Trophoblast cell (in vitro differentiated cells and primary cell): ENCODE measurements around the gene ZNF487.
"Not testable (repeated sequence)": the region's sequence is repeated elsewhere in the genome, so short reads cannot be mapped to it uniquely, and the experiment has no call there.

Source experiments
- DNase-seq, 2 donors: peaks; one replicate each; pipeline ENCODE4 v3.0.0-alpha.2; 2016
- H2AFZ ChIP-seq: 2 replicates; pipeline ENCODE4 v1.6.1; 2013; ENCODE audit warnings: low read length, moderate library complexity, mild to moderate bottlenecking; ENCODE audit not compliant: insufficient read depth, poor library complexity
- H2AK5ac ChIP-seq: 2 replicates; pipeline ENCODE4 v1.6.1; 2013; ENCODE audit warnings: mild to moderate bottlenecking, low read length
- H2BK120ac ChIP-seq: 2 replicates; pipeline ENCODE4 v1.6.1; 2013; ENCODE audit warnings: low read length, mild to moderate bottlenecking, moderate library complexity; ENCODE audit not compliant: insufficient read depth, poor library complexity
- H2BK12ac ChIP-seq: 2 replicates; pipeline ENCODE4 v1.6.1; 2013; ENCODE audit warnings: mild to moderate bottlenecking, low read length, moderate library complexity
- H2BK5ac ChIP-seq: 2 replicates; pipeline ENCODE4 v1.6.1; 2013; ENCODE audit warnings: low read length, low read depth, moderate library complexity, mild to moderate bottlenecking; ENCODE audit not compliant: poor library complexity
- H3K14ac ChIP-seq: 2 replicates; pipeline ENCODE4 v1.6.1; 2013; ENCODE audit warnings: mild to moderate bottlenecking, low read length
- H3K18ac ChIP-seq: 2 replicates; pipeline ENCODE4 v1.6.1; 2013; ENCODE audit warnings: mild to moderate bottlenecking, low read length
- H3K23ac ChIP-seq: 2 replicates; pipeline ENCODE4 v1.6.1; 2013; ENCODE audit warnings: low read length
- H3K27ac ChIP-seq: 2 replicates; pipeline ENCODE4 v1.5.1; 2013; ENCODE audit warnings: low read depth, mild to moderate bottlenecking, inconsistent platforms, low read length, moderate library complexity
- H3K27me3 ChIP-seq: 2 replicates; pipeline ENCODE4 v1.6.1; 2013; ENCODE audit warnings: inconsistent platforms, mild to moderate bottlenecking, low read length, moderate library complexity; ENCODE audit not compliant: insufficient read depth
- H3K36me3 ChIP-seq, 2 experiments: 1 replicate in 1 of 2; 2 replicates in 1 of 2; pipeline ENCODE4 v1.6.1; 2013; ENCODE audit warnings: low read length in 2 of 2, mild to moderate bottlenecking in 2 of 2, moderate library complexity in 1 of 2; ENCODE audit not compliant: insufficient read depth in 2 of 2, control insufficient read depth in 1 of 2
- H3K4ac ChIP-seq: 2 replicates; pipeline ENCODE4 v1.6.1; 2013; ENCODE audit warnings: low read depth, mild to moderate bottlenecking, low read length, moderate library complexity
- H3K4me1 ChIP-seq, 2 experiments: 1 replicate in 1 of 2; 2 replicates in 1 of 2; pipeline ENCODE4 v1.6.1; 2013; ENCODE audit warnings: low read length in 2 of 2, mild to moderate bottlenecking in 2 of 2, moderate library complexity in 1 of 2; ENCODE audit not compliant: insufficient read depth in 2 of 2, control insufficient read depth in 1 of 2
- H3K4me2 ChIP-seq: 2 replicates; pipeline ENCODE4 v1.6.1; 2013; ENCODE audit warnings: inconsistent platforms, mild to moderate bottlenecking, low read length, moderate library complexity
- H3K4me3 ChIP-seq: 2 replicates; pipeline ENCODE4 v1.5.1; 2013; ENCODE audit warnings: mild to moderate bottlenecking, low read depth, low read length, inconsistent platforms
- H3K79me1 ChIP-seq: one replicate; pipeline ENCODE4 v1.6.1; 2013; ENCODE audit warnings: low read length
- H3K79me2 ChIP-seq: 2 replicates; pipeline ENCODE4 v1.6.1; 2013; ENCODE audit warnings: low read length, mild to moderate bottlenecking; ENCODE audit not compliant: control insufficient read depth, insufficient read depth, poor library complexity
- H3K9ac ChIP-seq: 2 replicates; pipeline ENCODE4 v1.6.1; 2013; ENCODE audit warnings: mild to moderate bottlenecking, low read length
- H3K9me3 ChIP-seq: 2 replicates; pipeline ENCODE4 v1.6.1; 2013; ENCODE audit warnings: low read depth, mild to moderate bottlenecking, control low read depth, inconsistent platforms, low read length; ENCODE audit not compliant: insufficient read depth
- H4K12ac ChIP-seq: 2 replicates; pipeline ENCODE4 v1.6.1; 2013; ENCODE audit warnings: low read depth, mild to moderate bottlenecking, low read length, moderate library complexity
- H4K8ac ChIP-seq: 2 replicates; pipeline ENCODE4 v1.6.1; 2013; ENCODE audit warnings: low read depth, mild to moderate bottlenecking, low read length, moderate library complexity
- H4K91ac ChIP-seq: one replicate; pipeline ENCODE4 v1.6.1; 2013; ENCODE audit warnings: low read depth, mild to moderate bottlenecking, low read length, moderate library complexity
- WGBS: extraction: QIAGEN DNeasy Blood & Tissue Kit; methylation state at CpG from one replicate; pipeline ENCODE4 v1.1.7; 2013; ENCODE audit warnings: missing lambda C conversion rate; ENCODE audit not compliant: insufficient read length, insufficient coverage; ENCODE audit errors: extremely low coverage; 5-methylcytosine and 5-hydroxymethylcytosine counted together

Gene ZNF487

GRCh38 chr10:43458227-43458626 lies 21.3 kb downstream of the ZNF487 start:
- Histone ChIP-seq H3K4me2 (no peak overlapping the region), H3K9ac (no peak overlapping the region), H3K14ac (no peak overlapping the region), H3K4me3 (no peak overlapping the region), H2BK120ac (no peak overlapping the region), H2BK12ac (no peak overlapping the region), H3K9me3 (no peaks in the 10 kb centered on the region), H3K4me1 (peaks cover 5 to 7% of the 10 kb centered on the region in 2 experiments), H2AFZ (no peak overlapping the region), H3K36me3 (no peaks in the 10 kb centered on the region), H4K8ac (no peak overlapping the region), H2BK5ac (no peak overlapping the region), H3K27ac (no peak overlapping the region), H3K27me3 (no peaks in the 10 kb centered on the region), H3K79me1 (peaks cover 13% of the 10 kb centered on the region), H3K18ac (no peak overlapping the region), H4K91ac (no peak overlapping the region), H3K4ac (no peak overlapping the region), H3K79me2 (peaks cover 3% of the 10 kb centered on the region), H4K12ac (no peak overlapping the region), H2AK5ac (no peak overlapping the region), H3K23ac (no peak overlapping the region)
- WGBS, result no CpG with 5 or more reads among the region's 3 CpGs
- no peak for DNase-seq

DNA sequence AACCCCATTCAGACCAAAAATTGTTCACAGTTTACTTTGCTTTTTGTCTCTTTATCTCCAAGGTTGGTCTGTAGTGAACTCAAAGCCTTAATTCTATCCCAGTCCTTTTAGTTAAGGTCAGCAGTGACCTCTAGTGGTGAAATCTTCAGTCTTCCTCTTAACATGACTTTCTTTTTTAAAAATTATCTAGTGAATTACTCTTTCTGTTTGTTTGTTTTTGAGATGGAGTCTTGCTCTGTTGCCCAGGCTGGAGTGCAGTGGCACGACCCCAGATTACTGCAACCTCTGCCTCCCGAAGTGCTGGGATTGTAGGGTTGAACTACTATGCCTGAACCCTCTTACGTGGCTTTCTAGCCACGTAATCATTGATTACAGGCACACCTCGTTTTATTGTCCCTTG lies 25.0 kb downstream of the ZNF487 start:
- Histone ChIP-seq H3K23ac (no peak overlapping the region), H3K79me2 (no peaks in the 10 kb centered on the region), H3K4me3 (no peak overlapping the region), H3K27me3 (no peaks in the 10 kb centered on the region), H3K4me2 (no peak overlapping the region), H3K79me1 (no peaks in the 10 kb centered on the region), H3K4ac (no peak overlapping the region), H3K18ac (no peak overlapping the region), H2BK12ac (no peak overlapping the region), H4K12ac (no peak overlapping the region), H2BK120ac (no peak overlapping the region), H3K9me3 (no peaks in the 10 kb centered on the region), H3K9ac (no peak overlapping the region), H2AK5ac (no peak overlapping the region), H4K91ac (no peak overlapping the region), H2AFZ (no peak overlapping the region), H3K14ac (no peak overlapping the region), H3K36me3 (no peaks in the 10 kb centered on the region), H2BK5ac (no peak overlapping the region), H3K27ac (no peak overlapping the region), H4K8ac (no peak overlapping the region), H3K4me1 (no peaks in the 10 kb centered on the region)
- WGBS, result no CpG with 5 or more reads among the region's 5 CpGs
- peak; percentile 52 to 93 for DNase-seq

- H3K4me2 ChIP-seq, H3K9me3 ChIP-seq, H4K91ac ChIP-seq, H4K8ac ChIP-seq, H3K14ac ChIP-seq, H3K79me1 ChIP-seq, H2AK5ac ChIP-seq, H3K9ac ChIP-seq, H3K27me3 ChIP-seq, H2BK5ac ChIP-seq, H3K27ac ChIP-seq, H3K4me3 ChIP-seq, H3K4ac ChIP-seq, H3K18ac ChIP-seq, H3K36me3 ChIP-seq, H2AFZ ChIP-seq, H2BK120ac ChIP-seq, H3K23ac ChIP-seq, H3K4me1 ChIP-seq, H4K12ac ChIP-seq, H2BK12ac ChIP-seq, DNase-seq, H3K79me2 ChIP-seq: not testable (repeated sequence)
- no CpG with 5 or more reads among the region's 49 CpGs for WGBS
Measured at GRCh38 chr10:43465086-43465735, 28.3 kb downstream of the ZNF487 start.

- DNase-seq, H3K4me1 ChIP-seq, H3K4ac ChIP-seq, H2BK120ac ChIP-seq, H3K23ac ChIP-seq, H2BK5ac ChIP-seq, H2AFZ ChIP-seq, H4K8ac ChIP-seq, H3K27ac ChIP-seq, H3K4me3 ChIP-seq, H4K12ac ChIP-seq, H3K79me1 ChIP-seq, H3K14ac ChIP-seq, H3K27me3 ChIP-seq, H3K36me3 ChIP-seq, H4K91ac ChIP-seq, H3K9me3 ChIP-seq, H2AK5ac ChIP-seq, H3K9ac ChIP-seq, H3K18ac ChIP-seq, H3K79me2 ChIP-seq, H2BK12ac ChIP-seq, H3K4me2 ChIP-seq: not testable (repeated sequence)
- no CpG with 5 or more reads among the region's 24 CpGs for WGBS
Measured at GRCh38 chr10:43465736-43466120, 28.8 kb downstream of the ZNF487 start.
